Anterior cingulate cortex (tissue), 58 donors: ENCODE measurements around the gene MACROH2A1.
A peak's percentile ranks its signal among the peaks of the same experiment; 100 is the strongest.

Experiments
- DNase-seq, 58 donors: peaks; one replicate each; lab custom pipeline; 2025; lab: John Stamatoyannopoulos, UW

MACROH2A1 gene

GRCh38 chr5:135399794-135400542 lies 937 bp upstream of the MACROH2A1 start:
- no peak for DNase-seq

- peak in 1 of 58 donors; percentile 44 for DNase-seq
These were observed 724 bp downstream of the MACROH2A1 start for GRCh38 chr5:135398160-135398854.

DNA sequence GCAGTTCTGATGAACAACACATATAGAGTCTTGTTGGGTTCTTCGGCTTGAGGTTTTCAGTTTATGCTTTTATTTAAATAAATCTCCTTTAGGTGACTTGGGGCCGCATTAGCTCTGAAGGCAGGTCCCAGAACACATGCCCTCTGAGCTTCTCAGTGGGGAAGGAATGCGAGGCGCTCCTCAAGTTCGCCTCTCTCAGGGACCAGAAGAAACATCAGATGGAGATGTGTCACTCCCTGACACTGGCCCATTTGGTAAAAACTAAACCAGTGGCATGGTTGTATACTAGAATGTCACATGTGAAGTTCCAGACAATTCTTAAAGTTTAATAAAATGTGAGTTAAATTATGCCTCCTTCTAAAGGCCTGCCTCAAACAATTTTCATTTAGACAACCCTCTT lies 1.9 kb downstream of the MACROH2A1 start:
- no peak for DNase-seq

- DNase-seq = no peak
These were observed 2.5 kb downstream of the MACROH2A1 start for GRCh38 chr5:135396459-135397055.

GRCh38 chr5:135395866-135396265 lies 3.2 kb downstream of the MACROH2A1 start:
- DNase-seq = no peak

- DNase-seq = no peak
These were observed 3.6 kb downstream of the MACROH2A1 start for GRCh38 chr5:135395451-135395850.

DNA sequence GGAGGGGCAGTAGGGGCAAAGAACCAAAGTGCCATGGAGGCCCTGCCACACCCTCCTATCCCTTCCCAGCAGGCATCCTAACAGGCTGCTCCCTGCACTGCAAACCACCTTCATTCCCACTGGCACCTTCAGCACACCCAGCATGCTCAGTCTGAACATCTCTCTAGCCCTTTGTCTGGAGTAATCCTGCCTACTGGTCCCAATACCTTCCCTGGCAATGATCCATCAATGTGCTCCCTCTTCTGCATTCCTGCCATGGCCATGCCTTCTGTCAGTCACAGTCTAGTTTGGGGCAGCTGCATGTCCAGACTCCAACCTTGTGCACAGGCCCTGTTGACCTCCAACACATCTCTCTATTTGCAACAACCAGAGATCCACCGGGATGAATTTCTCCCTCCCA lies 4.9 kb downstream of the MACROH2A1 start:
- DNase-seq = no peak

- DNase-seq = no peak
These were observed 5.3 kb downstream of the MACROH2A1 start for GRCh38 chr5:135393691-135394090.

DNA sequence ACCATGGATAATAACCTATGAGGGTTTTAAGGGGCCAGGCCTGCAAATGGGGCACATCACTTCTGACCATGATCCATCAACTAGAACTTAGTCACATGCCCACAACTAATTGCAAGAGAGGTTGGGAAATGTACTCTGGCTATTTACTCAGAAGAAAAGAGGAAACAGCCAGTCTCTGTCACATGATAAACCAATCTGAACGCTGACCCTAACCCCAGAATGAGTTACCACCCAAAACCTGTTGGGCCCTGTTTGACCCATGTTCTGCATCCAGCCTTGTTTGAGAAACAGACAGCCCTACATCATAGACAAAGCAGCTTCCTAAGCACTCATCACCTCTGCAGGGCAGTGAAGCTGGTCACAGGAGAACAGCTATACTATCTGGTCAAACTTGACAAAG lies 5.8 kb downstream of the MACROH2A1 start:
- DNase-seq = no peak

- peak in 17 of 58 donors; percentile 13 to 67 (median 37) for DNase-seq
These were observed 6.8 kb downstream of the MACROH2A1 start for GRCh38 chr5:135392256-135392655.

- DNase-seq = peak in 2 of 58 donors; percentile 10 to 30
These were observed 7.2 kb downstream of the MACROH2A1 start for GRCh38 chr5:135391869-135392255.

- DNase-seq = no peak
These were observed 7.7 kb downstream of the MACROH2A1 start for GRCh38 chr5:135391116-135391868.

DNA sequence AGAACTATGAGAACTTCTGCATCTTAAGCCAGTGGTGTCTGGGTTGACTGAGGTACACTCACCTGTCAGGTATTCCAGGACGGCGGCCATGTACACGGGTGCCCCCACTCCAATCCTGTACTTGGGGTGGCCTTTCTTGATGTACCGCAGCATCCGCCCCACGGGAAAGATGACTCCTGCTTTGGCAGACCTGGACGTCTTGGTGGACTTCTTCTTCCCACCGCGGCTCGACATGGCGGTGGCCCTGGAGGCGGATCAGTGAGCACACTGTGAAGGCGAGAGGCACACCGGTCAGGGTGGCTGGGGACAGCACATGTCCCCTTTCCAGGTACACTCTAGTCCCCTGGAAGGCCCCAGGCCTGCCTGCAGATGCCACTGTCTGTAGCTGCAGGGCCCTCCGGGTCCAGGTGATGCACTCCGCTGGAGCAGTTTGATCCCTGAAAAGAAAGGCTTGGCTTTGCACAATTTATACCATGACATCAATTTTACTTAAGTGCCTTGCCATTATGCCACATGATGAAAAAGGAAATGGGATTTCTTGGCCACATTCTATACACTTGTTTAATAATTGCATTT lies 10.1 kb downstream of the MACROH2A1 start:
- DNase-seq = no peak

GRCh38 chr5:135387629-135387960 lies 11.4 kb downstream of the MACROH2A1 start:
- DNase-seq = no peak

DNA sequence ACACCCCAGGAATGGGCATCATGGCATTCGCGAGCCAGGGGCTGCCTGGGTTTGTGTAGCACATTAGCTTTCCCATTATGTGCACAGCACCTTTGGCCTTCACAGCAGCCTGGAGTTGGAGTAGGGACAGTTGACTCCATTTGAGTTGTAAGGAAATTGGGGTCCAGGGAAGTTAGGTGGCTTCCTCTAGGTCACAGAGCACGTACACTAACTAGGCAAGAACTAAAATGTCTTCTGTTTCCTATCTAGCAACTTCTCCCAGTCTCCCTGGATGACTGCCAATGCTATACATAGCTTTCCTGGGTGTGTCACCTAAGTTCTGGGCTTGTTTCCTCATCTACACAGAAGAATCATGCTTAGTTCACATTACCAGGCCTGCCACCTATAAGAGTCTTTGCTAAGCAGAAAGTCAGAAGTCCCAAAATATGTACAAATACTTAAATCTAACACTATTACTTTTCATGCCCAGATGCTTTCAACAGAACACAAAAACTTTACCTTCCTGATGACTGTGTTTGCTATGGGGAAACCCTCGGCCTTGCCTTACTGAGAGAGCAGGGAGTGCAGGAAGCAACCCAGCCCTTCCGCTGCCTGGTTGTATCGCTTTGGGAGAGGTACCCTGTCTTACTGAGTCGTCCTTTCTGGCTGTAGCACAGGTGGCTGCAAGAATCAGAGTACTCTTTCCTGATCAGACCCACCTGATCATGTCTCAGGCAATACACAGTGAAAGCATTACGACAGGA lies 12.0 kb downstream of the MACROH2A1 start:
- peak in 1 of 58 donors; percentile 15 for DNase-seq

- DNase-seq = no peak
These were observed 12.9 kb downstream of the MACROH2A1 start for GRCh38 chr5:135386096-135386495.

DNA sequence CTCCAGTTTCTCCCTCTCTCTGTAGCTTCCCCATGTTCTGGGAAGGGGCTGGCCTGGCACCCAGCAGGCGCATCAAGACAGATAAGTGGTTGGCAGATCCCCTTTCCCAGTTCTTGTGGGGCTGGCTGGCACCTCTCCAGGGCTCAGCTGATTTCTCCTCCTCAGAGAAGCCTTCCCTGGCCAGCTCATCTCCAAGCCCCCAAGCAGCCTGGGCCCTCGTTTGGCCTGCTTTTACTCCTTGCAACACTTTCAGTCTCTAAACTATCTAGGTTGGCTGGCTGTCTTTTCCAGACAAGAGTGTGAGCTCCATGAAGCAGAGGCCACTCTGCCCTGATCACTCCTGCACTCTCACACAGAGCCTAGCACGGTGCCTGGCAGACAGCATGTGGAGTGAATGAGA lies 13.5 kb downstream of the MACROH2A1 start:
- no peak for DNase-seq

- no peak for DNase-seq
These were observed 14.1 kb downstream of the MACROH2A1 start for GRCh38 chr5:135384898-135385297.

DNA sequence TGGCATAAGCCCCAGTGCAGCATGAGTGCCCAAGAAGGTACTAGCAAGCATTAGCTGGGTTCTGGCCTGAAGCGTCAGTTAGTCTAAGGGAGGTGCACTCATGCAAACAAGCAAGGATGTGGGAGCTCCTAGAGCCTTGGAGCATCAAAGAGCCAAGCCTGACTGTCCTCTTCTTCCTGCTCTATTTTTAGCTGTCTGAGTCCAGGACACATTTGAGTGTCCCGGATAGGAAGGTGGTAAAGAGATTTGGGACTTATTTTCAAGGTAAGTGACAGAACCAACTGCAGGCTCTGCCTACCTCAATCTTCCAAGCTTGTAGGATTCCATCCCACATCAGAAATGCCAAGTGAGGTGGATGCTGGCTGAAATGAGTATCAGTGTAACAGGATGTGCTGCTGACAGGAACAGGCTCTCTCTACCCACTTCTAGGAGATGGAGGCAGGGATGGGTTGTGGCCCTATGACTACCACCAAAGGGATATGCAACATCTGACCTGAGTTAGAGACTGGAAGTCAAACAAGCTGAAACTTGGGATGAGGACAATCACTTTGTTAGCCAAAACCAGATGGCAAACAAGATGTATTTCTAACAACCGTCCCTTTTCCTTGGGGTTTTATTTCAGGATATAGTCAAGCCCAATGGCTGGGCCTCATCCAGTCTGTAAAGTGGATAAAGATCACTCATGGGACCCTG lies 15.1 kb downstream of the MACROH2A1 start:
- no peak for DNase-seq
